ENCODE measurements around the gene CWF19L2.
A peak's percentile ranks its signal among the peaks of the same experiment; 100 is the strongest.

Gene CWF19L2

DNA sequence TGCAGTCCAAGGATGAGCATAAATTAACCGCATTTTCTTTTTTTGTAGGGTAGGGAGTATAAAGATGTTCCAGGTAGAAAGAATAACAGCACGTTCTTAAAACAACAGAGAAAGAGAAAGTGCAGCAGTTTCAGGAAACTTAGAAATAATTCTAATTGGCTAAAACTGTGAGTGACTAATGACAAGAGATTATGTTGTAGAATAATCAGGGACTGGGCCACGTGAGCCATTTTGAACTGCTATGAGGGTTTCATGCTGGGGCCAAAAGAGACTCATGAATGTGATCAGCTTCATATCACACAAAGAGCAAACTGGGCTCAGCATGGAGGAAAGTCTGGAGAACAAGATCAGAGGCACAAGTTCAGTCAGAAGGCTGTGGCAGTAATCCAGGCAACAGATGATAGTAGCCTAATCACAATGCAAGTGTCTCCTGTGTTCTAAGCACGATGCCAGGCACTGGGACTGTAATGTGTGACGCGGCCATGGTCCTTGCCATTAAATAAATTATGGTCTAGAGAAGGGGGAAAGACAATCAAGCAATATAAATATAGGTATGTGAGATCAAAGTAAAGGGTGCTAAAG is 17.9 kb downstream of the CWF19L2 start:
- H3K4me3 ChIP-seq (ENCODE audit: control insufficient read depth, low read depth, low read length): no peak overlapping the region
- DNase-seq (ENCODE audit: low read depth): no peak
- TF ChIP-seq, protein P1, sequence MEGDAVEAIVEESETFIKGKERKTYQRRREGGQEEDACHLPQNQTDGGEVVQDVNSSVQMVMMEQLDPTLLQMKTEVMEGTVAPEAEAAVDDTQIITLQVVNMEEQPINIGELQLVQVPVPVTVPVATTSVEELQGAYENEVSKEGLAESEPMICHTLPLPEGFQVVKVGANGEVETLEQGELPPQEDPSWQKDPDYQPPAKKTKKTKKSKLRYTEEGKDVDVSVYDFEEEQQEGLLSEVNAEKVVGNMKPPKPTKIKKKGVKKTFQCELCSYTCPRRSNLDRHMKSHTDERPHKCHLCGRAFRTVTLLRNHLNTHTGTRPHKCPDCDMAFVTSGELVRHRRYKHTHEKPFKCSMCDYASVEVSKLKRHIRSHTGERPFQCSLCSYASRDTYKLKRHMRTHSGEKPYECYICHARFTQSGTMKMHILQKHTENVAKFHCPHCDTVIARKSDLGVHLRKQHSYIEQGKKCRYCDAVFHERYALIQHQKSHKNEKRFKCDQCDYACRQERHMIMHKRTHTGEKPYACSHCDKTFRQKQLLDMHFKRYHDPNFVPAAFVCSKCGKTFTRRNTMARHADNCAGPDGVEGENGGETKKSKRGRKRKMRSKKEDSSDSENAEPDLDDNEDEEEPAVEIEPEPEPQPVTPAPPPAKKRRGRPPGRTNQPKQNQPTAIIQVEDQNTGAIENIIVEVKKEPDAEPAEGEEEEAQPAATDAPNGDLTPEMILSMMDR (conservative IDR thresholded peaks at IDR 0.05; ENCODE audit: control insufficient read depth, insufficient read depth, low read depth, low read length): no peak

- H3K4me3 ChIP-seq (ENCODE audit: control insufficient read depth, low read depth, low read length): no peak overlapping the region
- no peak for DNase-seq (ENCODE audit: low read depth)
- TF ChIP-seq, protein P1 (conservative IDR thresholded peaks at IDR 0.05; ENCODE audit: control insufficient read depth, insufficient read depth, low read depth, low read length): no peak
These were observed 19.5 kb downstream of the CWF19L2 start for GRCh38 chr11:107438148-107438547.

DNA sequence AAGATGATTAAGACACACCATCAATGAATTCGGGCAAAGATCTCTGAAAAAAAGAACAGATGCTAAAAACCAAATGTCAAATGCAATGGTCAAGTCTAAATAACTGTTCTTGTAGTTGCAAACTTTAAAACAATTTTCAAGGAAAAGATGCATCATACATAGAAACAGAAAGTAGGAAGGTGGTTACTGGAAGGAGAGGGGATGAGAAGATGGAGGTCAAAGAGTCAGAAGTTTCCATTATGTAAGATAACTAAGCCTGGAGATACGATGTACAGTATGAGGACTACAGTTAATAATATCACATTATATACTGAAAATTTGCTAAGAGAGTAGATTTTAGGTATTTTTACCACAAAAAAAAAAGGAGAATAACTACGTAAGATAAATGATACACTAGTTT is 27.1 kb downstream of the CWF19L2 start:
- TF ChIP-seq, protein P1 (conservative IDR thresholded peaks at IDR 0.05; ENCODE audit: control insufficient read depth, insufficient read depth, low read depth, low read length): no peak
- H3K4me3 ChIP-seq (ENCODE audit: control insufficient read depth, low read depth, low read length): no peak overlapping the region
- DNase-seq (ENCODE audit: low read depth): no peak

- peak; percentile 6 for DNase-seq (ENCODE audit: low read depth)
- TF ChIP-seq, protein P1 (conservative IDR thresholded peaks at IDR 0.05; ENCODE audit: control insufficient read depth, insufficient read depth, low read depth, low read length): no peak
- no peak overlapping the region for H3K4me3 ChIP-seq (ENCODE audit: control insufficient read depth, low read depth, low read length)
These were observed 29.9 kb downstream of the CWF19L2 start for GRCh38 chr11:107427569-107428180.

- TF ChIP-seq, protein P1 (conservative IDR thresholded peaks at IDR 0.05; ENCODE audit: control insufficient read depth, insufficient read depth, low read depth, low read length): no peak
- no peak overlapping the region for H3K4me3 ChIP-seq (ENCODE audit: control insufficient read depth, low read depth, low read length)
- DNase-seq (ENCODE audit: low read depth): no peak
These were observed 44.3 kb downstream of the CWF19L2 start for GRCh38 chr11:107413352-107413751.

- H3K4me3 ChIP-seq (ENCODE audit: control insufficient read depth, low read depth, low read length): no peak overlapping the region
- DNase-seq (ENCODE audit: low read depth): no peak
- TF ChIP-seq, protein P1 (conservative IDR thresholded peaks at IDR 0.05; ENCODE audit: control insufficient read depth, insufficient read depth, low read depth, low read length): no peak
These were observed 48.8 kb downstream of the CWF19L2 start for GRCh38 chr11:107408762-107409211.

Measured in fibroblast of mammary gland (primary cell).